Gastrocnemius medialis (tissue), 4 donors: ENCODE results near the gene TEKT5.

Experiments used
- CTCF ChIP-seq, 5 experiments: fragments of 450-650 bp in 3 of 5; fragments of 200-600 bp in 2 of 5; sonication (generic) in 2 of 5; IDR thresholded peaks in 4 of 5; conservative IDR thresholded peaks in 1 of 5; 1 replicate in 4 of 5; 2 replicates in 1 of 5; pipeline ENCODE4 v1.5.1; 2016 to 2019; ENCODE audit warnings: antibody characterized with exemption in 5 of 5, mild to moderate bottlenecking in 3 of 5, moderate library complexity in 3 of 5
- POLR2A ChIP-seq, 2 donors: fragments of 450-650 bp; IDR thresholded peaks; one replicate each; pipeline ENCODE4 v1.6.1; 2017; ENCODE audit warnings: antibody characterized with exemption in 2 of 2, mild to moderate bottlenecking in 2 of 2, moderate library complexity in 2 of 2

GRCh38 chr16:10635365-10636021, 59.2 kb downstream of the TEKT5 start:
- no peak for TF ChIP-seq CTCF (IDR thresholded peaks at IDR 0.05 in 4 of 5, conservative IDR thresholded peaks at IDR 0.05 in 1 of 5)
- TF ChIP-seq POLR2A (IDR thresholded peaks at IDR 0.05) = no peak
